Neural progenitor cell (in vitro differentiated cells): Measurements from ENCODE around the gene PTGES2. TPM values are rescaled to one million over a fixed set of nuclear protein-coding genes. Genes with fewer than 3 reads are reported as not detected.
A peak's percentile ranks its signal among the peaks of the same experiment; 100 is the strongest.

Experiments
- DNase-seq: peaks from one replicate; pipeline ENCODE4 v3.0.0-alpha.2; 2016; ENCODE audit warnings: low spot score
- H2AFZ ChIP-seq: fragments of 200-600 bp; sonication (generic); replicated peaks from 2 replicates; pipeline ENCODE4 v1.6.1; 2016; ENCODE audit warnings: antibody characterized with exemption
- H3F3A ChIP-seq: fragments of 200-600 bp; sonication (generic); 2 replicates; pipeline ENCODE4 v1.6.1; 2016; ENCODE audit warnings: antibody characterized with exemption, low read depth
- H3K27ac ChIP-seq: fragments of 200-600 bp; sonication (generic); 2 replicates; pipeline ENCODE4 v1.5.1; 2016; ENCODE audit warnings: mild to moderate bottlenecking
- H3K27me3 ChIP-seq: fragments of 200-600 bp; sonication (generic); 2 replicates; pipeline ENCODE4 v1.6.1; 2016; ENCODE audit warnings: mild to moderate bottlenecking, moderate library complexity
- H3K36me3 ChIP-seq: fragments of 200-600 bp; sonication (generic); 2 replicates; pipeline ENCODE4 v1.5.1; 2016
- H3K4me1 ChIP-seq: fragments of 200-600 bp; sonication (generic); 2 replicates; pipeline ENCODE4 v1.6.1; 2016; ENCODE audit warnings: mixed run types
- H3K4me2 ChIP-seq: fragments of 200-600 bp; sonication (generic); 2 replicates; pipeline ENCODE4 v1.6.1; 2016
- H3K4me3 ChIP-seq: fragments of 200-600 bp; sonication (generic); 2 replicates; pipeline ENCODE4 v1.5.1; 2016
- H3K79me2 ChIP-seq: fragments of 200-600 bp; sonication (generic); 2 replicates; pipeline ENCODE4 v1.6.1; 2016; ENCODE audit warnings: low read depth
- H3K9ac ChIP-seq: fragments of 200-600 bp; sonication (generic); 2 replicates; pipeline ENCODE4 v1.6.1; 2016
- H3K9me3 ChIP-seq: fragments of 200-600 bp; sonication (generic); 2 replicates; pipeline ENCODE4 v1.5.1; 2016; ENCODE audit warnings: low read depth
- H4K20me1 ChIP-seq: fragments of 200-600 bp; sonication (generic); 2 replicates; pipeline ENCODE4 v1.6.1; 2016; ENCODE audit warnings: low read depth
- H3K27ac Mint-ChIP-seq: 3 replicates; pipeline ENCODE4 v1.8.0; 2021; ENCODE audit warnings: mixed read lengths
- H3K27me3 Mint-ChIP-seq: 2 replicates; pipeline ENCODE4 v1.8.0; 2022; ENCODE audit warnings: low read depth, mild to moderate bottlenecking, inconsistent platforms, moderate library complexity, mixed read lengths; ENCODE audit not compliant: insufficient read depth
- H3K36me3 Mint-ChIP-seq: 3 replicates; pipeline ENCODE4 v1.8.0; 2021; ENCODE audit warnings: mixed read lengths
- H3K4me1 Mint-ChIP-seq: 3 replicates; pipeline ENCODE4 v1.8.0; 2021; ENCODE audit warnings: mixed read lengths
- H3K4me3 Mint-ChIP-seq: 3 replicates; pipeline ENCODE4 v1.8.0; 2021; ENCODE audit warnings: mild to moderate bottlenecking, moderate library complexity, mixed read lengths
- H3K9me3 Mint-ChIP-seq: 3 replicates; pipeline ENCODE4 v1.8.0; 2020; ENCODE audit warnings: mixed read lengths
- CTCF ChIP-seq: fragments of 200-600 bp; sonication (generic); IDR thresholded peaks from 2 replicates; pipeline ENCODE4 v1.5.1; 2017; ENCODE audit warnings: antibody characterized with exemption, mild to moderate bottlenecking
- EZH2 ChIP-seq: fragments of 200-600 bp; sonication (generic); IDR thresholded peaks from 2 replicates; pipeline ENCODE4 v1.6.1; 2017; ENCODE audit warnings: antibody characterized with exemption, mild to moderate bottlenecking, moderate library complexity
- EZH2phosphoT487 ChIP-seq: fragments of 200-600 bp; sonication (generic); IDR thresholded peaks from 2 replicates; pipeline ENCODE4 v1.6.1; 2017; ENCODE audit warnings: antibody characterized with exemption
- total RNA-seq: library from RNA; depleted of rRNA; stranded (reverse); fragments of >200 nt; gene quantifications from 2 replicates; pipeline ENCODE4 v1.2.3, GENCODE V29; 2015; ENCODE audit warnings: low replicate concordance

Gene PTGES2
- total RNA-seq, 1 donor from 2014 or later, result 25.7 TPM

DNA sequence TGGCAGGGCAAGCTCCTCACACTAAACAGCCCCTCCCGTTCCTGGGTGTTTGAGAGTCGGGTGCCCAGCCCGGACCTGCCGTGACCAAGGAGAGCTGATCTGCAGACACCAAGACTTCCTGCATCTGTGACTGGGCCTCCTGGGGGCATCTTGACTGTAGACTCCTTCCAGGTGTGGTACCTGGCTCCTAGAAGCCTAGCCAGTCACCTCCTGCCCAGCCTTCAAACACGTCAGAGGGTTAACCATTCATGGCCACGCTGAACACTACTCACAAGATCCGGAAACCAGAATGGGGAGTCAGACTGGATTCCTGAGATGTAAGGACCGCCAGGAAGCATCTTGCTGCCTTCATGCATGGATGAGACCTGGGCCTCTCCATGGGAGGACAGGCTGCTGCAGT, 18.0 kb upstream of the PTGES2 start:
- H2AFZ ChIP-seq, result no peak overlapping the region
- no peaks in the 10 kb centered on the region for H4K20me1 ChIP-seq
- Mint-ChIP-seq H3K4me1 (peaks cover 22% of the 10 kb centered on the region), H3K27me3 (peaks cover 10% of the 10 kb centered on the region), H3K36me3 (no peaks in the 10 kb centered on the region), H3K27ac (no peak overlapping the region), H3K4me3 (no peak overlapping the region), H3K9me3 (no peaks in the 10 kb centered on the region)
- H3K4me1 ChIP-seq, result peaks cover 1% of the 10 kb centered on the region
- no peaks in the 10 kb centered on the region for H3K9me3 ChIP-seq
- DNase-seq, result no peak
- H3K27me3 ChIP-seq, result no peaks in the 10 kb centered on the region
- H3K9ac ChIP-seq, result no peak overlapping the region
- no peaks in the 10 kb centered on the region for H3K36me3 ChIP-seq
- H3F3A ChIP-seq, result no peaks in the 10 kb centered on the region
- H3K79me2 ChIP-seq, result no peaks in the 10 kb centered on the region
- no peak overlapping the region for H3K4me2 ChIP-seq
- TF ChIP-seq CTCF, result no peak
- TF ChIP-seq EZH2, result no peak
- no peak for TF ChIP-seq EZH2phosphoT487
- no peak overlapping the region for H3K27ac ChIP-seq
- H3K4me3 ChIP-seq, result no peak overlapping the region

- H3K9me3 ChIP-seq, result no peaks in the 10 kb centered on the region
- H3K4me3 Mint-ChIP-seq, result no peak overlapping the region
- no peak overlapping the region for H3K4me2 ChIP-seq
- no peaks in the 10 kb centered on the region for H3F3A ChIP-seq
- H3K4me1 ChIP-seq, result peaks cover 3% of the 10 kb centered on the region
- no peak overlapping the region for H3K27ac Mint-ChIP-seq
- DNase-seq, result no peak
- no peak overlapping the region for H2AFZ ChIP-seq
- H3K27me3 ChIP-seq, result no peaks in the 10 kb centered on the region
- no peaks in the 10 kb centered on the region for H4K20me1 ChIP-seq
- H3K9ac ChIP-seq, result no peak overlapping the region
- H3K27ac ChIP-seq, result no peak overlapping the region
- no peaks in the 10 kb centered on the region for H3K36me3 Mint-ChIP-seq
- no peak overlapping the region for H3K4me3 ChIP-seq
- no peaks in the 10 kb centered on the region for H3K36me3 ChIP-seq
- no peak for TF ChIP-seq EZH2phosphoT487
- H3K79me2 ChIP-seq, result no peaks in the 10 kb centered on the region
- peaks cover 25% of the 10 kb centered on the region for H3K4me1 Mint-ChIP-seq
- peaks cover 12% of the 10 kb centered on the region for H3K27me3 Mint-ChIP-seq
- no peaks in the 10 kb centered on the region for H3K9me3 Mint-ChIP-seq
These were observed 17.0 kb upstream of the PTGES2 start for GRCh38 chr9:128144239-128145181.

GRCh38 chr9:128143525-128144238, 16.2 kb upstream of the PTGES2 start:
- Mint-ChIP-seq H3K27me3 (peaks cover 9% of the 10 kb centered on the region), H3K4me1 (peaks cover 20% of the 10 kb centered on the region), H3K9me3 (no peaks in the 10 kb centered on the region), H3K4me3 (peak overlapping the region; percentile 13), H3K27ac (peak overlapping the region; percentile 85), H3K36me3 (no peaks in the 10 kb centered on the region)
- Histone ChIP-seq H3K4me1 (peaks cover 3% of the 10 kb centered on the region), H3K36me3 (no peaks in the 10 kb centered on the region), H3K27me3 (no peaks in the 10 kb centered on the region), H2AFZ (no peak overlapping the region), H3K4me3 (no peak overlapping the region), H3K4me2 (no peak overlapping the region), H3K79me2 (no peaks in the 10 kb centered on the region), H3K9me3 (no peaks in the 10 kb centered on the region), H3K27ac (no peak overlapping the region), H4K20me1 (no peaks in the 10 kb centered on the region), H3F3A (no peaks in the 10 kb centered on the region), H3K9ac (no peak overlapping the region)
- TF ChIP-seq CTCF (no peak), EZH2 (no peak), EZH2phosphoT487 (no peak)
- no peak for DNase-seq
